Stomach (tissue), 9 donors: ENCODE data around the gene LTBP4. TPM values are rescaled to one million over a fixed set of nuclear protein-coding genes. Genes with fewer than 3 reads are reported as not detected.

Source experiments
- DNase-seq, 2 donors: peaks; one replicate each; pipeline versions ENCODE4 v3.0.0 to v3.0.0-alpha.2; 2013 to 2019
- H3K27ac ChIP-seq, 5 donors: fragments of 200-600 bp in 4 of 5; sonication (generic) in 4 of 5; one replicate each; pipeline ENCODE4 v1.5.1; 2013 to 2019; ENCODE audit warnings: mild to moderate bottlenecking in 1 of 5, moderate library complexity in 1 of 5
- H3K27me3 ChIP-seq, 3 donors: fragments of 200-600 bp; sonication (generic); one replicate each; pipeline ENCODE4 v1.5.1; 2017 to 2019; ENCODE audit warnings: mixed run types in 1 of 3
- H3K36me3 ChIP-seq, 4 donors: fragments of 200-600 bp; sonication (generic); 1 replicate in 3 of 4; 2 replicates in 1 of 4; pipeline ENCODE4 v1.5.1; 2016 to 2019
- H3K4me1 ChIP-seq, 4 donors: fragments of 200-600 bp; sonication (generic); one replicate each; pipeline ENCODE4 v1.5.1; 2016 to 2019
- H3K4me3 ChIP-seq, 4 donors: fragments of 200-600 bp; sonication (generic) in 3 of 4; one replicate each; pipeline ENCODE4 v1.5.1; 2016 to 2019; ENCODE audit warnings: mild to moderate bottlenecking in 1 of 4
- H3K9me3 ChIP-seq, 4 donors: fragments of 200-600 bp; sonication (generic); one replicate each; pipeline ENCODE4 v1.5.1; 2016 to 2019
- CTCF ChIP-seq, 7 experiments: fragments of 450-650 bp in 4 of 7; fragments of 200-600 bp in 3 of 7; sonication (generic) in 3 of 7; IDR thresholded peaks; one replicate each; pipeline ENCODE4 v1.5.1; 2016 to 2019; ENCODE audit warnings: antibody characterized with exemption in 7 of 7, control low read depth in 2 of 7, mild to moderate bottlenecking in 1 of 7
- EP300 ChIP-seq: sonication (generic); formaldehyde crosslinking; IDR thresholded peaks from one replicate; pipeline ENCODE4 v1.6.1; 2017; ENCODE audit warnings: antibody characterized with exemption
- POLR2A ChIP-seq, 4 donors: fragments of 450-650 bp; IDR thresholded peaks; one replicate each; pipeline ENCODE4 v1.6.1; 2016; ENCODE audit warnings: antibody characterized with exemption in 4 of 4, control low read depth in 2 of 4, mild to moderate bottlenecking in 1 of 4, moderate library complexity in 1 of 4
- POLR2AphosphoS5 ChIP-seq, 3 donors: sonication (generic); formaldehyde crosslinking; IDR thresholded peaks; one replicate each; pipeline ENCODE4 v1.6.1; 2016; ENCODE audit warnings: antibody characterized with exemption in 3 of 3
- WGBS, 5 donors: extraction: QIAGEN DNeasy Blood & Tissue Kit in 3 of 5; methylation state at CpG; one replicate each; pipeline versions ENCODE4 v1.1.5 to v1.1.7; 2013 to 2018; 5-methylcytosine and 5-hydroxymethylcytosine counted together
- intact Hi-C: fragments of 100-400 bp; cut with DNase I; formaldehyde crosslinking; loops from one replicate; pipeline ENCODE4 v1.15.1; 2023; ENCODE audit warnings: low total_unique reads
- polyA plus RNA-seq, 3 donors: library from polyadenylated mRNA; stranded (reverse); fragments of 200-250 nt; gene quantifications; one replicate each; pipeline ENCODE4 v1.2.3, GENCODE V29; 2013
- total RNA-seq, 5 donors: library from RNA; depleted of rRNA; stranded (reverse); fragments of >200 nt; gene quantifications; one replicate each; pipeline versions ENCODE4 v1.1.0 to v1.2.3, GENCODE V29; 2014 to 2016
- donor health status: healthy with polysubstance abuse.
- donor health status: Bipolar disorder and iron deficiency.
- donor health status: healthy.

Gene LTBP4
- total and polyA plus RNA-seq, 8 donors: 66.1 to 1,027 (median 139) TPM

DNA sequence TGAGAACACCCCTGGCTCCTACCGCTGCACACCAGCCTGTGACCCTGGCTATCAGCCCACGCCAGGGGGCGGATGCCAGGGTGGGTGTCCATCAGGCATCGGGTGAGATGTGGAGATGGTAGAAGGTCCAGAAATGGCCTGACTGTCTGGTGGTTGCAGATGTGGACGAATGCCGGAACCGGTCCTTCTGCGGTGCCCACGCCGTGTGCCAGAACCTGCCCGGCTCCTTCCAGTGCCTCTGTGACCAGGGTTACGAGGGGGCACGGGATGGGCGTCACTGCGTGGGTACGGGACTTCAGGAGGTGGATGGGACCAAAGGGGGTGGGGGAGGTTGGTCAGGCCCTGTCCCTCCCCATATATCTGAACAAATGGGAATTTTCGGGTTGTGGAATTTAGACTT lies 15.8 kb downstream of the LTBP4 start:
- Histone ChIP-seq H3K9me3 (no peaks in the 10 kb centered on the region), H3K27ac (no peak overlapping the region), H3K27me3 (peaks cover 0 to 22% (median 0%) of the 10 kb centered on the region in 3 donors), H3K4me3 (no peak overlapping the region), H3K36me3 (peaks cover 11 to 38% (median 35%) of the 10 kb centered on the region in 4 donors), H3K4me1 (peaks cover 0 to 33% (median 26%) of the 10 kb centered on the region in 4 donors)
- intact Hi-C loops: no loop called here
- 92 to 96% (median 93%) methylated on average over 13 to 17 of the region's 17 CpGs for WGBS, 5 donors
- no peak for DNase-seq
- TF ChIP-seq POLR2AphosphoS5 (IDR thresholded peaks at IDR 0.05): no peak
- no peak for TF ChIP-seq CTCF (IDR thresholded peaks at IDR 0.05)
- TF ChIP-seq EP300: no peak
- no peak for TF ChIP-seq POLR2A (IDR thresholded peaks at IDR 0.05)

- intact Hi-C loops: no loop called here
- Histone ChIP-seq H3K4me1 (peaks cover 0 to 31% (median 23%) of the 10 kb centered on the region in 4 donors), H3K27ac (no peak overlapping the region), H3K36me3 (peaks cover 17 to 46% (median 45%) of the 10 kb centered on the region in 4 donors), H3K9me3 (no peaks in the 10 kb centered on the region), H3K4me3 (no peak overlapping the region), H3K27me3 (peaks cover 0 to 21% (median 0%) of the 10 kb centered on the region in 3 donors)
- TF ChIP-seq POLR2A (IDR thresholded peaks at IDR 0.05) (no peak), EP300 (no peak), CTCF (IDR thresholded peaks at IDR 0.05) (no peak), POLR2AphosphoS5 (IDR thresholded peaks at IDR 0.05) (no peak)
- no peak for DNase-seq
- 88 to 94% (median 93%) methylated on average over 4 of the region's 4 CpGs for WGBS, 5 donors
Measured at GRCh38 chr19:40617961-40618360, 16.8 kb downstream of the LTBP4 start.

GRCh38 chr19:40619333-40620160 lies 18.4 kb downstream of the LTBP4 start:
- TF ChIP-seq EP300 (no peak), CTCF (IDR thresholded peaks at IDR 0.05) (no peak), POLR2AphosphoS5 (IDR thresholded peaks at IDR 0.05) (no peak), POLR2A (IDR thresholded peaks at IDR 0.05) (no peak)
- WGBS, 5 donors: 76 to 84% (median 78%) methylated on average over 11 of the region's 11 CpGs
- no peak for DNase-seq
- intact Hi-C loops: no loop called here
- Histone ChIP-seq H3K27me3 (peaks cover 0 to 5% (median 0%) of the 10 kb centered on the region in 3 donors), H3K36me3 (peaks cover 20 to 60% (median 58%) of the 10 kb centered on the region in 4 donors), H3K4me1 (peaks cover 0 to 24% (median 12%) of the 10 kb centered on the region in 4 donors), H3K27ac (no peak overlapping the region), H3K9me3 (no peaks in the 10 kb centered on the region), H3K4me3 (no peak overlapping the region)

DNA sequence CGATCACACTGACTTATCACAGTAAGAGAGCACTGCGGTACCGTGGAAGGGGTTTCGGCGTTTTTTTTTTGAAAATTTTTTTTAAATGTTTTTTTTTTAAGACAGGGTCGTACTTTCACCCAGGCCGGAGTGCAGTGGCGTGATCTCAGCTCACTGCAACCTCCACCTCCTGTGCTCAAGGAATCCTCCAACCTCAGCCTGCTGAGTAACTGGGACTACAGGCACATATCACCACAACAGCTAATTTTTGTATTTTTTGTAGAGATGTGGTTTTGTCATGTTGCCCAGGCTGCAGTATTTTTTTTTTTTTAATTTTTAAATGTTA lies 19.0 kb downstream of the LTBP4 start:
- Histone ChIP-seq H3K4me1 (peaks cover 0 to 19% (median 6%) of the 10 kb centered on the region in 4 donors), H3K36me3 (peaks cover 20 to 64% (median 59%) of the 10 kb centered on the region in 4 donors), H3K27me3 (peaks cover 0 to 3% (median 0%) of the 10 kb centered on the region in 3 donors), H3K9me3 (no peaks in the 10 kb centered on the region), H3K4me3 (no peak overlapping the region), H3K27ac (no peak overlapping the region)
- DNase-seq: no peak
- TF ChIP-seq EP300: no peak
- TF ChIP-seq POLR2AphosphoS5 (IDR thresholded peaks at IDR 0.05): no peak
- TF ChIP-seq CTCF (IDR thresholded peaks at IDR 0.05): no peak
- TF ChIP-seq POLR2A (IDR thresholded peaks at IDR 0.05): no peak
- 90 to 94% (median 92%) methylated on average over 8 of the region's 8 CpGs for WGBS, 5 donors
- intact Hi-C loops: no loop called here
